ENCODE measurements around the gene CYP27A1. TPM values are rescaled to one million over a fixed set of nuclear protein-coding genes. Genes with fewer than 3 reads are reported as not detected.
A peak's percentile ranks its signal among the peaks of the same experiment; 100 is the strongest.

The CYP27A1 gene
- total RNA-seq, 6 experiments from 2014 or later = 209 to 463 (median 238) TPM

DNA sequence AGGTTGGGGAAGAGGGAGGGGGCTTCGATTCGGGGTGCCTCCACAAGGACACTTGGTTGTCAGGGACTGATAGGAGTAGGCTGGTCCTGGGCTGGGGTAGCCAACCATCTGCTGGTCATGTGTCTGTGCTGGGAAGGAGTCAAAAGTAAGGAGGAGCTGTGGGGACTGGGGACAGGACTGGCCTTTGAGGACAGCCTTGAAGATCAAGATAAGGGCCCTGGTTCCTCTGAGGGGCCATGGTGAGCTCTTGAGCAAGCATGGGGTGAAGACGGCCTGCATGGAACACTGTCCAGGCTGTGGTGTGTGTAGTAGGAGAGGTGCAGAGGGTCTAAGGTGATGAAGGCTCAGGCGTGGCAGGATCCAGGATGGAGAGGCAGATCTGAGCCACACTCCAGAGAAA, 1.7 kb downstream of the CYP27A1 start:
- H3K4me3 ChIP-seq = peak overlapping the region; percentile 60 to 87 (median 84)
- H3K36me3 ChIP-seq = no peaks in the 10 kb centered on the region
- TF ChIP-seq, protein P1, sequence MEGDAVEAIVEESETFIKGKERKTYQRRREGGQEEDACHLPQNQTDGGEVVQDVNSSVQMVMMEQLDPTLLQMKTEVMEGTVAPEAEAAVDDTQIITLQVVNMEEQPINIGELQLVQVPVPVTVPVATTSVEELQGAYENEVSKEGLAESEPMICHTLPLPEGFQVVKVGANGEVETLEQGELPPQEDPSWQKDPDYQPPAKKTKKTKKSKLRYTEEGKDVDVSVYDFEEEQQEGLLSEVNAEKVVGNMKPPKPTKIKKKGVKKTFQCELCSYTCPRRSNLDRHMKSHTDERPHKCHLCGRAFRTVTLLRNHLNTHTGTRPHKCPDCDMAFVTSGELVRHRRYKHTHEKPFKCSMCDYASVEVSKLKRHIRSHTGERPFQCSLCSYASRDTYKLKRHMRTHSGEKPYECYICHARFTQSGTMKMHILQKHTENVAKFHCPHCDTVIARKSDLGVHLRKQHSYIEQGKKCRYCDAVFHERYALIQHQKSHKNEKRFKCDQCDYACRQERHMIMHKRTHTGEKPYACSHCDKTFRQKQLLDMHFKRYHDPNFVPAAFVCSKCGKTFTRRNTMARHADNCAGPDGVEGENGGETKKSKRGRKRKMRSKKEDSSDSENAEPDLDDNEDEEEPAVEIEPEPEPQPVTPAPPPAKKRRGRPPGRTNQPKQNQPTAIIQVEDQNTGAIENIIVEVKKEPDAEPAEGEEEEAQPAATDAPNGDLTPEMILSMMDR (IDR thresholded peaks at IDR 0.05) = no peak
- TF ChIP-seq POLR2A (IDR thresholded peaks at IDR 0.05) = no peak
- H3K27ac ChIP-seq = peak overlapping the region in 2 of 3 donors; percentile 94 to 97
- H3K4me1 ChIP-seq = peaks cover 0 to 34% (median 6%) of the 10 kb centered on the region in 4 donors
- WGBS (ENCODE audit: insufficient coverage, low coverage, low lambda C conversion rate, missing lambda C conversion rate) = 32% methylated on average over 4 of the region's 4 CpGs
- no peaks in the 10 kb centered on the region for H3K27me3 ChIP-seq
- ATAC-seq (peak in 1 of 4 donors; percentile 5), DNase-seq (peak in 1 of 3 donors; percentile 26)
- intact Hi-C loops (cut with DNase I) = no loop called here
- H3K9me3 ChIP-seq = no peaks in the 10 kb centered on the region

DNA sequence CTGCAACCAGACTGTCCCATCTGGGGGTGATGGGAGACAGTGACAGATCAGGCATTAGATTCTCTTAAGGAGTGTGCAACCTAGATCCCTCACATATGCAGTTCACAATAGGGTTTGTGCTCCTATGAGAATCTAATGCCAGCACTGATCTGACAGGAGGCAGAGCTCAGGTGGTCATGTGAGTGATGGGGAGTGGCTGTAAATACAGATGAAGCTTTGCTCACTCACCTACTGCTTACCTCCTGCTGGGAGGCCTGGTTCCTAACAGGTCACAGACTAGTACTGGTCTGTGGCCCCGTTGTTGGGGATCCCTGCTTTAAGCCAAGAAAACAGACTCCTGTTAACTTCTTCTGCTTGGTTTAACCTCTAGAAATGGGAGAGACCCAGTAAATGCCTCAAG, 3.2 kb downstream of the CYP27A1 start:
- WGBS (ENCODE audit: insufficient coverage, low coverage, low lambda C conversion rate, missing lambda C conversion rate) = 0% methylated on average over 1 of the region's 1 CpG
- Histone ChIP-seq H3K4me1 (peaks cover 0 to 46% (median 8%) of the 10 kb centered on the region in 4 donors), H3K27me3 (no peaks in the 10 kb centered on the region), H3K36me3 (no peaks in the 10 kb centered on the region), H3K9me3 (no peaks in the 10 kb centered on the region), H3K27ac (no peak overlapping the region), H3K4me3 (peak overlapping the region in 1 of 3 donors; percentile 84)
- intact Hi-C loops (cut with DNase I) = no loop called here
- no peak for ATAC-seq
- TF ChIP-seq POLR2A (IDR thresholded peaks at IDR 0.05) = no peak
- TF ChIP-seq, protein P1 (IDR thresholded peaks at IDR 0.05) = no peak
- no peak for DNase-seq

DNA sequence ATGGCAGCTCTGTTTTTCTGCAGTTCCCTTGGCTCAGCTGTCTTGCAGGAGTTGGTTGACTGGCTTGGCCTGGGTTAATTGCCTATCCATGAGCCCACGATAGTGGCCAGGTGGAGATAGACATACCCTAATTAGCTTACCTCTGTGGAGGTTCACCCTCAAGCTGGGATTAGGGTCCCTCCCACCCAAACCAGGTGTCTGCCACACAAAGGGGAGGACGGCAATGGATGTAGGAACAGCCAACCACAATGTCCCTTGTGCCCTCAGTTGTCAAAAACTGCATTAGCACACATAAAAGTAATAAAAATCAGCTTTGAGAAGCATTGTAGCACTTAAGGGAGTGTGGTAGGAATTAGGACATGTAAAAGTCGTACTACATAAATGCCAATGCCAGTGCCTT, 4.2 kb downstream of the CYP27A1 start:
- ATAC-seq = no peak
- no peaks in the 10 kb centered on the region for H3K36me3 ChIP-seq
- no peak overlapping the region for H3K27ac ChIP-seq
- no peak overlapping the region for H3K4me3 ChIP-seq
- no peak for DNase-seq
- intact Hi-C loops (cut with DNase I) = no loop called here
- no peaks in the 10 kb centered on the region for H3K27me3 ChIP-seq
- peaks cover 0 to 48% (median 8%) of the 10 kb centered on the region in 4 donors for H3K4me1 ChIP-seq
- 56% methylated on average over 1 of the region's 3 CpGs for WGBS (ENCODE audit: insufficient coverage, low coverage, low lambda C conversion rate, missing lambda C conversion rate)
- TF ChIP-seq, protein P1 (IDR thresholded peaks at IDR 0.05) = no peak
- no peak for TF ChIP-seq POLR2A (IDR thresholded peaks at IDR 0.05)
- H3K9me3 ChIP-seq = no peaks in the 10 kb centered on the region

DNA sequence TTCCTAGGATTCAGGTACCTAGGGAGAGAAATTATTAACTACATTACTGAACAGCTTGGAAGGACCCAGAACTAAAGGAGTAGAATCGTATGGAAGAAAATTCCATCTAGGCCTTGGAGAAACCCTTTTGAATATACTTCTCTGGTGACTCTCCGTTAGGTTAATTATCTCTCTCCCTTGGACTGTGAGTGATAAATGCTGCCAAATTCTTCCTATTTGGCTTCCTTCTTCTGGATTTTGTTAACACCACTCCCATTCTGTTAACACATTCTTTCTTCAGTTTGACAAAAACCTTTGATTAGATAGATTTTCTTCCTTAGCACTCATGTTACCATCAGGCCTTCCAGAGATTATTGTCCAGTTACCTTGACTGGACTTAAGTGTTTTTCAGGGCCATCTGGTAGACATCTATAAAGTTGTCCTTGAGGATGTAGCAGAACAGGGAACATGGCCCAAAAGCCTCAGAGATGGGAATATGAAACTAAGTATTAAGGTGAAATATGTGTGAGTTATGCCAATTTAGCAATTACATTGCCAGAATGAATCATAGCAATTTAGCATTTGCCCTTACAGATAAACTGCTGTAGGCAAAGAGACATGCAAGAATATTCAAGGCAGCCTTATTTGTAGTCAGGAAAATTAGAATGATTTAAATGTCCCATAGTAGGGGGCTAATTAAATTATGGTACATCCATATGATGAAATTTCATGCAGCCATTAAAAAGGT, 6.7 kb downstream of the CYP27A1 start:
- Histone ChIP-seq H3K27ac (no peak overlapping the region), H3K4me3 (no peak overlapping the region), H3K9me3 (no peaks in the 10 kb centered on the region), H3K27me3 (no peaks in the 10 kb centered on the region), H3K4me1 (peaks cover 0 to 47% (median 8%) of the 10 kb centered on the region in 4 donors), H3K36me3 (no peaks in the 10 kb centered on the region)
- DNase-seq (no peak), ATAC-seq (no peak)
- intact Hi-C loops (cut with DNase I) = no loop called here
- no peak for TF ChIP-seq POLR2A (IDR thresholded peaks at IDR 0.05)
- TF ChIP-seq, protein P1 (IDR thresholded peaks at IDR 0.05) = no peak
- WGBS (ENCODE audit: insufficient coverage, low coverage, low lambda C conversion rate, missing lambda C conversion rate) = 63% methylated on average over 2 of the region's 2 CpGs
